Fibroblast of upper back skin (primary cell): ENCODE data around the gene NAT9.
A peak's percentile ranks its signal among the peaks of the same experiment; 100 is the strongest.

Source experiments
- DNase-seq: peaks from one replicate; pipeline ENCODE4 v3.0.0-alpha.2; 2013

NAT9 gene

DNA sequence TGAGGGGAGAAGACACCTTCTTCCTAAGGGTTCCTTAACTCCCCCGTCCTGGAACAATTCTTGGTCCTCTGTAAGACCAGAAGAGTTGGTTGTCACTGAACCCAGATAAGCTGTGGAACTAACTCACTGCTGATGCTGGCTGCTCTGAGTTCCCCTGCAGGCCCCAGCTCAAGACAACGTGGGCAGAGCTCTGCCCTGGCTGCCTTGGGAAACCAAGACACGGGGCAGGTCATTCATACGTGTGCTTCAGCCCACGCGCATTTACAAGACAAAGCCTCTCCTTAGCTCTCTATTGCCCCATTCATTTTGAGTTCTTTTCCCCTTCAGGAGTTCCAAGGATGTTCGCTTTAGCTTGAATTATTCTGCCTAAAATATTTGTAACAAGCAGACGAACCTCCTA, 3.4 kb upstream of the NAT9 start:
- DNase-seq: no peak

DNA sequence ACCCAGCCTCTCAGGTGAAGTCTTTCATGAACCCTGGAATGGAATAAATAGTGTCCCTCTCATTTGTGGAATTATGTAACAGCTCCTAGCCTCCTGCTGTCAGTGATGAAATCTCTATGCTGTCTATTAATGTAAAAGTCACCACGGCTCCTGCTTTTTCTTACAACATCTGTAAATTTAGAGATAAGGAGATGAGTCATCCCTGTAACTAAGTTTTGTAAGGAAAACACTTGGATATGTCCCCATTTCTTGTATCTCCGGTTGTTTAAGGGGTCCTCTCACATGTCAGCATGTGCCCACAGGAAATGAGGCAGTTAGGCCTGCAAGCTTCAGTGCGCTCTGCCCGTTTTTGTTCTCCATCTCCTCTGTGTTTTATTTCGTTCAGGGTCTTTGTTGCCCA, 2.8 kb upstream of the NAT9 start:
- no peak for DNase-seq

DNA sequence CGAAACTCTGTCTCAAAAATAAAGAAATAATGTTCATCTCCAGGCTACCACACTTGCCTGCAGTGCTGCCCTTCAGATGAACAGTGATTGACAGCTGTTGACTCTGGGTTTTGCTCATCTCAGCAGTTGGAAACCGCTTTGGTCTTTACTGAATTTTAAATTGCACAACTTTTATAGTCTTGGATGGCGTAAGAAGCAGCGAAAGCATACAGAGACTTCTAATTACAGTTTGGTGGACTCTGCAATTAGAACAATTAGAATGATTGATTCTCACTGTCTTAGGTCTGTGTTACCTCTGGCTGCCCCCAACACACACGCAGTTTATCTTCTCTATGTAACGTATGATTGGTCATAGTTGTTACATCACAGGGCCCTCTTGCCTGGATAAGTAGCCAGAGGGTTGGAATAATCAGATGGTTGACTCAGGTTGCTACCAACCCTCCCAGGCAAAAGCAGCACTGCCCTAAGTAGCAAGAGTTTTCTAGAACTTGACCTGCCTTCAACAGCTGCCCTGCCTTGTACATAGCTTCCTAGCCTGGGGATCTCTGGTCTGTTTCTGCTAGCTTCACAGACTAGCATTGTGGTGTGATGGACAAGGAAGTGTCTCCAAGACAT, 1.9 kb upstream of the NAT9 start:
- DNase-seq: no peak

DNA sequence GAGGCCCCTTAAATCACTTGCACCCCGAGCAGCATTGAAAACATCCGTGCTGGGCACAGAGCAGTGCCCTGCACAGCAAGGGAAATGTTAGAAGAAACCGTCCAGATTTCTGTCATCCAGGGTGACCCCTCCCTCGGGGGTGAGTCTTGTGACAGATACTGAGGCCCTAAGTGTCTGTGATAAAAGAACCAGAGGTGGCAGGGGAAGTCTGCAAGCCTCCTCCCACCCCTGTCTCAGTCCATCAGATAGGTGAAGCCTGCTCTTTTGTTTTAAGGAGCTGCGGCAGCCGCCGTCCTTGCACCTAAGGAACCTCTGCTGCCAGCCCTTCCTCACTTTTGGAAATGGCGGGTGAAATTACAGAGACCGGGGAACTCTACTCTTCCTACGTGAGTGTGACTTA, 845 bp upstream of the NAT9 start:
- DNase-seq: no peak

DNA sequence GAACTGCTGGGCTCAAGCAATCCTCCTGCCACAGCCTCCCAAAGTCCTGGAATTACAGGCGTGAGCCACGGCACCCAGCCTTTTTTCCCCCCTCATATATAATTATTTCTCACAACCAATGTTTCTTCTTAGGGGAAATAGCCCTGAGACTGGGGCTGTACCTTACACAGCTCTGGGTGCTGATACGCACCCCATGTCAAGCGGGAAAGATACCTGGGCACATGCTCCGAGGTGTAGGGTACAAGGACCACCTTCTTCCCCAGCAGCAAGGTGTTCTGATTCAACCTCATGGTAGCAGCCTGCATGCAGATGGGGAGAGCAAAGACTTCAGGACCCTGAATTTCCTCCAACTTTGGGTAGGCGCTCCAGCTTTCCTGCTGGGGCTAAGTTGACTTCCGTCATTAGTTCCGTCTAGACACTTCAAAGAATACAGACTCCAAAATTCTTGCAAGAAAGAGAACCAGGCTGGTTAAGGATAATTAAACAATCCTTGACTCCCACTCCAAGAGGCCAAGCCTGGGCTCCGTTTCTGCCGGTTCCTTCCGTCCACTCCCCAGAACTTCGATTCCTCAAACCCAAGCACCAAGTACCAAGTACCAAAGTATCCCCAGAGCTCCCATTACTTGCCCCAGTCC, 619 bp downstream of the NAT9 start:
- DNase-seq: no peak

DNA sequence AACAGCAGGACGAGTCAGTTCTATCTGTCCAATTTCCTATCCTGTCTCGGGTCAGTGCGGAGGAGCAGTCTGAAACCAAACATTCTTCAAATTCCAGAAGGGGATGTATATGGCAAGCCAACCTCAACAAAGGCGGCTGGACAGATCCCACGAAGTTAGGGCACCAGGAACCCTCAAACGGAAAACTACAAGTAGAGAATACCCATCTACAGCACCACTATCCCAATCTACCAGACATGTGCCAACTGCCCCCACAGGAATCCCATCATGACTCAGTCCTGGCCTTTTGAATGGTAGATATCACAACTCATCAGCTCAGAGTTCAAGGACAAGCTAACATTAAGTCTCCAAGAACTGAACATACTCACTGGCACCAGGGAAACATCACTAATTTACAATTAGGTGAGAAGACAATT, 2.3 kb downstream of the NAT9 start:
- DNase-seq: peak; percentile 55

DNA sequence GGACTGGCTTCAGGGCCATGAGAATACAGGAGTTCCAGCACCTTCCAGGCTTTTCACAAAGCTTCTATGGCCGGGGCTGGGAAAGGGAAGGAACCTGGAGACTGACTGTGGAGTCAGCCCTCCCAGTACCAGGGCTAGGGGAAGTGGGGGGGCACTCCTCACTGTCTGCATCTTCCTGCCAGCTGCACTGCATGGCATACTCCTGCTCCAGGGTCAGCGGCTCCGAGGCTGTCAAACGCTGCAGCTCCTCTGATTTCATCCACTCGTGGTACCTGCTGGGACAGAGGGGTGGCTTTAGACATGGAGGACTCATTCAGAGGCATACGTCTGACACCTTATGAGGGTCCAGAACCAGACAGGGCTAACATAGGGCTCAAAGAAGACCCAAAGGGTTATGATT, 2.7 kb downstream of the NAT9 start:
- no peak for DNase-seq

DNA sequence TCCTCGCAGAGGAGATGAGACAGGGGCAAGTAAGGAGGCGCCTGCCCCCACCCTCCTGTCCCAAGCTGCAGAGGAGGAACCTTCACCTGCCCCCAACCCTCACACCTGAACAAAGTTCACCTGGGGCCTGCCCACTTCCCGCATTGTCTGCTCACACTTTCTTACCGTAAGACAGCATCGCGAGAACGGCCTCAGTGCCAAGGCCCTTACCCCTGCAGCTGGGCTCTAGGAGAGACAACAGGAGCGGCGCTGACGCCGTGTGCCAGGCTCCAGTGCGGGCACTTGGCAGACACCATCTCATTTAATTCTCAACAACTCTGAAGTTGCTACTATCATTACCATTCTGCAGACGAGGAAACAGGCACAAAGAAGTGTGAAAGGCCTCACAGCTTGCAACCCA, 4.1 kb downstream of the NAT9 start:
- no peak for DNase-seq

DNA sequence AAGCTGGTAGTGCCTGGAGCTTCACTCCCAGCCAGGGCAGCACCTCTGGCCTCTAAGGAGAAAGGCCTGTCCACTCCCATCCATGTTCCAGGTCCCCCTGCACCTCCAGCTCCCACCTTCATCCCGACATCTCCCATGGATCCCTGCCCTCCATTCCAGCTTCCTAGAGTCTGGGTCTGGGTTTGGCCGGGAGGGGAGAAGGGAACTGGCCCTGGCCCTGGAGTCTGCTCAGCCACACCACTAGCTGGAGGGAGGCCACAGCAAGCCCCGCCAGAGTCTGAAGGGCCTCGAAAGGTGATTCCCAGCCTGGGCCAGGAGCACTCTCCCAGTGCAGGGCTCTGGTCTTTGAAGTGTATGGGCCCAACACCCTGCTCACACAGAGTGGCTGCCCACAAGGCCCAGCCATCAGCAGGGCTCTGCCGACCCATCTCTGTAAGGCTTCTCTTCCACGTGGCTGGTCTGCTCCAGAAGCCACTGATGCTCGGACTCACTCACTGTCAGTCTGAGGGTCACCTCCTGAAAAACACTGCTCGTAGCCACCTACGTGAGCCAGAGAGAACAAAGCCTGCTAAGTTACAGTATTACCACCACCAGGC, 4.7 kb downstream of the NAT9 start:
- no peak for DNase-seq

DNA sequence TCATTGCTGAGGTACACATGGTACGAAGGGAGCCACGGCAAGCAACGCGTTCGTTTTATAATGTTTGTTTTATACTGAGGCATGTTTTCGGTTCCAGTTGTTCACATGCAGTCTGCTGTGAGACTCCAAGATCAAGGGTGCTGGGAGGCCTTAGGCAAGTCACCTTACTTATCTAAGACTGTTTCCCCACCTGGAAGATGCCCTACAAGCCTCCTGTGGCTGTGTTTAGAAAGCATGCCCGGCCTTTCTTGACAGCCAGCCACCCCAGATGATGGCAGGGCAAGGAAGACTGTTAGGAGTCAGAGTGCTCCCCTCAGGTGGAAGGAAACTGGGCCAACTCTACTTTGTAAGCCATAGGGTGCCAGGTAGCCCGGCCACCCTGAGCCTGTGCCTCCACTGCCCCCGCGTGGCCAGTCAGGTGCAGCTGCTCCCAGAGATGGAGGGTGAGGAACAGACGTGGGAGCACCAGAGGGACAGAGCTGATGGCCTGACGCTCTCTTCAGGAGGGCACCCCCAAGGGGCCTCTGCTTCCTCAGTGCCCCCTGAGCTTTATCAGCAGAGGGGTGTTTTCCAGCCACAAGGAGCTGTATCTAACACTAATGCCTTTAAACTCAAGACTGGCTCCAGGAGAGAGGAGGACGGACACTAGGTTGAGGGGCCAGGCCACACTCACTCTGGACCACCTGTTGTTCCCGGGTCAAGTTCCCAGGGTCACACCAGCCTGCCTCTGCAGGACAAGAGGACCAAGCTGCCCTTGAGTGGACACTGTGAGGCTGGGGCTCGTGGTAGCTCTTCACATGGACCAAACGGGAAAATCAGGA, 5.4 kb downstream of the NAT9 start:
- DNase-seq: no peak

DNA sequence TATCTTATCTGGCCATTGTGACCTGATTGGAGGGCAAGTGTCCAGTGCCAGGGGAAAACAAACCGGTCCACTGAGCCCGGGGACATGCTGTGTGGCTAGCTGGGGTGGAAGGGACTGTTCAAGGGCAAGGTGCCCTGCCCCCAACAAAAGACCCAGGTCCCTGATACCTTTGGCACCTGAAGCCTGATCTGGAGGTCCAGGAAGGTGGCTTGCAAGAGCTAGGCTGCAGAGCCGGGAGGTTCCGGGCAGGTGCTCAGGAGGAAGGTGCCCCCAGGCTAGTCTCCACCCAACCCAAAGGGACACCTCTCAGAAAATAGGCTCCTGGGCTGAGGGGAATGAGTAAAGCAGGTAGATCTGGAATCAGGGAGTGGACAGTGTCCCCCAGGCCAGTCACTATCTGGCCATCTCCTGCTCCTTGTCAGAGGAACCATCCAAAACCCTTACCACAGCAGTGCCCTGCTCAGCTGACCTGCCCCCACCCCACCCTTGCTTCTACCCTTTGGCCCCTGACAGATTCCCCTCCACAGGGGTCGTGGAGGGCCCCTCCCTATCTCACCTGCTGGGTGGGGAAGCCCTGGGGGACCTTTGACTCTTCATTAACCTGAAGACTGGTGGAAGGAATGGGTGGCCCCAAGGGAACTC, 6.2 kb downstream of the NAT9 start:
- no peak for DNase-seq

DNA sequence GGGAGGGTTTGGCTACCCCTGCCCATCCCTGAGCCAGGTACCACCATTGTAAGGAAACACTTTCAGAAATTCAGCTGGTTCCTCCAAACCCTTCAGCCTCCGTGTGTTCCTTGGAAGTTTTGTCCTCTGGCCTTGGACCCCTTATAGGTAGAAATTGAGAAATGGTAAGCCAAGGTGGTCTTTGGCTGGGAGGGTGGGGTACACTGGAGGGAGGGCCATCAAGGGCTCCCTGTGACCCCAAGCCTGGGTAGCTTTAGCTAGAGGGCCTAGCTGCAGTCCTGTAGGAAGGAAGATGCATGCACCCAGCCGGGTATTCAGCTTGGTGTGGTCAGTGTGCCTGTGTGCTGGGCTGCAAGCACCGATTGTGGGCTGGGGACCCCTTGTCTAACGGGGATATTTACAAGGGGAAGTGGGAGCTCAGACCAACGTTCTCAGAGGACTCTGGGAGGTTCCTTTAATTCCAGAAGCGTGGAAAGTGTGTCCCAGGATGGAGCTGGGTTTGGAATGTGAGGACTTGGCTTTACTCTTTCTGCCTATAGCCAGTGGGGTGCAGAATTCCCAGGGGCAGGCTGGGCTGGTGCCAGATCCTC, 6.8 kb downstream of the NAT9 start:
- DNase-seq: no peak

DNA sequence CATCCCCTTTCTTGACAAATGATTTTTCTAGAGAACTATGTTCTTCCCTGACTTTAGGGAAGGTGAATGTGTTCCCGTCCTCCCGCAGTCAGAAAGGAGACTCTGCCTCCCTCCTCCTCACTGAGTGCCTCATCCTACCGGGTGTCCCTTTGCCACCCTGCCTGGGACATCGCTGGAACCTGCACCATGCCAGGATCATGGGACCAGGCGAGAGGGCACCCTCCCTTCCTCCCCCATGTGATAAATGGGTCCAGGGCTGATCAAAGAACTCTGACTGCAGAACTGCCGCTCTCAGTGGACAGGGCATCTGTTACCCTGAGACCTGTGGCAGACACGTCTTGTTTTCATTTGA, 7.4 kb downstream of the NAT9 start:
- no peak for DNase-seq

DNA sequence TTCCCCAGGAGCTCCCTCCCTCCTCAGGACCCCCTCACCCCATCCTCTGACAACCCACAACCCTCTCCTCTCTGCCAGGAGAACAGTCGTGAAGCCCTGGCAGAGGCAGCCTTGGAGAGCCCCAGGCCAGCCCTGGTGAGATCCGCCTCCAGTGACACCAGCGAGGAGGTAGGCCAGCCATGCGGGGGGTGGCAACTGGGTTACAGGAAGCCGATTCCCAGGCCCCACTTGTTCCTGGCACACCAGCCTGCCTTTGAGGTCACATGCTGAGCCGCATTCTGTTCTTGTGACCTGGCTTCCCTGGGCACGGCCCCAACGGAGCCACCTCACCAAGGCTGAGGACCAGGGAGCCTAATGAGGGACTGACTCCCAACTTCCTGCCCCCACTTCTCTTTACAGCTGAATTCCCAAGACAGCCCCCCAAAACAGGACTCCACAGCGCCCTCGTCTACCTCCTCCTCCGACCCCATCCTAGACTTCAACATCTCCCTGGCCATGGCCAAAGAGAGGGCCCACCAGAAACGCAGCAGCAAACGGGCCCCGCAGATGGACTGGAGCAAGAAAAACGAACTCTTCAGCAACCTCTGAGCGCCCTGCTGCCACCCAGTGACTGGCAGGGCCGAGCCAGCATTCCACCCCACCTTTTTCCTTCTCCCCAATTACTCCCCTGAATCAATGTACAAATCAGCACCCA, 7.9 kb downstream of the NAT9 start:
- DNase-seq: no peak

DNA sequence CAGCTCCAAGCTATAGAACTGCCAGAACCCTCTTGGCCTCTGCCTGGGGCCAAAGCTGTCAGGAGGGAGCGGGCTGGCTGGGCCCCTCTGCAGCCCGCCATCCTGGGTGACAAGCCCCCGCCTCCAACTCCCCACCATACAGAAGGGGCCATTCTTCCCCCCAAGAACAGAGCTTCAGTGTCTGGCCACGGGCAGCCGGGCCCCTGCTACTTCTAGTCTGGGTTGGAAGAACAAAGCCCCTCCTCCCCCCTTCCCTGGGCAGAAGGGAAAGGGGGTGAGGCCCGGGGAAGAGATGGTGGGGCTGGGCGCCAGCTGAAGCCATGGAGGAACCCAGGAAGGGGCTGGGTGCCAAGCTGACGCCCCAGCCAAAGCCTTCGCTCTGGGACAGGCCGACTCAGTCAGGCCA, 9.0 kb downstream of the NAT9 start:
- DNase-seq: no peak

DNA sequence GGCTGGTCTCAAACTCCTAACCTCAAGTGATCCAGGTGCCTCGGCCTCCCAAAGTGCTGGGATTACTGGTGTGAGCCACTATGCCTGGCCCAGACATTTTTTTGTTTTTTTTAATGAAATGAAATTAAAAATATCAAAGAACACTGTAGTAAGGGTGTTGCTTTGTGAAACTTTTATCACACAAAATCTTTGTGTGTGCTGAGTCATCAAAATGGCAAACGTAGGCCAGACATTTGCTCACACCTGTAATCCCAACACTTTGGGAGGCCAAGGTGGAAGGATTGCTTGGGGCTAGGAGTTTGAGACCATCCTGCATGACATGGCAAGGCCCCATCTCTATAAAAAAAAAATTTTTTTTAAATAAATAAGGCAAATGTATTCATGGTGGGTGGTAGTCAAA, 9.7 kb downstream of the NAT9 start:
- no peak for DNase-seq

DNA sequence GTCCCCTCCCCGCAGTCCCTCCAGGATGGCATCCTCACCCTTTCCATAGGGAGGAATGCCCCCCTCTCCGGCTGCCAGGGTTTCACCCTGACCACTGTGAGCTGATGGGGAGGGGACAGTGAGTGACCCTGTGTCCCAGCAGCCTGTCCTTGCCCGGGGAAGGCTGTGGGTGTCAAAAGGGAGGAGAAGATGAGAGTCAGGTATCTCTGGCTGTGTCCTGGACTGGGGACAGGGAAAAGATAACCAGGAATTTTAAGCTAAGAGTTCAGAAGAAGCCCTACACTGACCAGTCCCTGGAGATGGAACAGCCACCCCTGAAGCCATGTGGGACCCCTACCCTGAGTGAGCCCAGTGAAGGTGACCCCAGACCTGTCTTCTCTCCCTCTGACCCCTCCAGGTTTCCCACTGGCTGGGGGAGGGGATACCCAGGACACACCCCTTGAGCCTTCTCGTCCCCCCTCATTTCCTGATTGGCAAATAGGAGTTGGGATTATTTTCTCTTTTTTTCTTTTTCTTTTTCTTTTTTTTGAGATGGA, 11.3 kb downstream of the NAT9 start:
- DNase-seq: no peak

DNA sequence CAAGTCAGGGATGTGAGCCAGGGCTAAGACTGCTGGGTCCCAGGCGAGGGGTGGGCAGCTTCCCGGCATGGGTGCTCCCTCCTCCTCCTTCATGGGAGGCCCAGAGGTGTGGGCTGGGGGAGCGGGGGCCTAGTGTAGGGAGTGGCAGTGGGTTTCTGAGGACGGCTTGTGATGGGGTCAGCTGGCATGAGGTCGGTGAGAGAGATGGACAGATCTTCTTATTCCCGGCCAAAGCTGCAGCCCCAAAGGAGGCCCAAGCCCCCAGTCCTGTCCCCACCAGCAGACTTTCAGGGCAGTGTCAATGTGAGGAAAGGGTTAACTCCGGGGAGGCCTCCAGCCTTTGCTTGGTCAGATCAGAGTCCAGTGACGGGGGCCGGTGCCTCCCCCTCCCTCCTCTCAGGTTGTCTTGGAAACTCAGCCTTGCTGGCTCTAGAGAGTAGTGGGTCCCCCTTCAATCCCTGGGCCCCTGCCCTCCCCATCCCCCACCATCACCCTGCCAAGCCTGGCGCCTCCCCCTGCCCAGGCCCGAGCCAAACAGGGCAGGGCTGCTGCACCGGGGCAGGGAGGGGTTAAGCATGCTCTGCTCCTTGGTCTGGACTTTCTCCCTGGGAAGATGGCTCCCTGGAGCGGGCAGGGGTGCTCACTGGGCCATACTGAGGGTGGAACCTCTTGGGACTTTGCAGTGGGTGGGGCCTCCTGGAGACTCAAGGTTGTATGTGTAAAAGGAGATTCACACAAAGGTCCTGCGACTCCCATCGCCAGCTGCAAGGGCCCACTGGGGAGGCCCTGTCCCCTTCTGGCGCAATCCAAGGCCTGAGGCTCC, 12.4 kb downstream of the NAT9 start:
- no peak for DNase-seq

DNA sequence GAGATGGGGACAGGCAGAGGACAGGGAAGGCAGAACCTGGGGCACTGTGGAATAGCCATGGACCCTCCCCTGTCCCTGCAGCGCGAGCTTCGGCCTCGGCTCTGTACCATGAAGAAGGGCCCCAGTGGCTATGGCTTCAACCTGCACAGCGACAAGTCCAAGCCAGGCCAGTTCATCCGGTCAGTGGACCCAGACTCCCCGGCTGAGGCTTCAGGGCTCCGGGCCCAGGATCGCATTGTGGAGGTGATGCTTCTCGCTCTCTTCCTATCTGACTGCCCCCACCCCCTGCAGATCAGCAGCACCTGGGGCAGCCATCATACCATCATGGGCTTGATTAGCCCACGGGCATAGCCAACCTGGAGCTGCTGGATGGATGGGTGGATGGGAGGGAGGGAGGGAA, 14.2 kb downstream of the NAT9 start:
- no peak for DNase-seq

DNA sequence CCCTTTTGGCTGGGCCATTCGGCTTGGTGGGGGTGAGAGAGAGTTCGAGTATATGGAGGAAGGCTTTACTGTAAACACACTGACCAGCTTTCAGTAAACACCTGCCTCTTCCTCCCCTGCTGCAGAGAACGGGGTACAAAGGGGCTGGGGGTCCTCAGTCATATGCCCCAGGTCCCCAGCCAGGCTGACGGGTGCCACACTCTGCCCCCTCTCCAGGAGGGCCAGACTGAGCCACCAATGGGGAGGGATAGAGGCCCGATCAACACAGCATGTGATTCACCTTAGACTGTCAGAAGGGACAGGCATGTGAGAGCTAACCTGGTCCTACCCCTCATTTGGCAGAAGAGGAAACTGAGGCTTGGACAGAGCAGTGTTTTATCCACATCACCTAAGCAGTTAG, 14.7 kb downstream of the NAT9 start:
- no peak for DNase-seq

DNA sequence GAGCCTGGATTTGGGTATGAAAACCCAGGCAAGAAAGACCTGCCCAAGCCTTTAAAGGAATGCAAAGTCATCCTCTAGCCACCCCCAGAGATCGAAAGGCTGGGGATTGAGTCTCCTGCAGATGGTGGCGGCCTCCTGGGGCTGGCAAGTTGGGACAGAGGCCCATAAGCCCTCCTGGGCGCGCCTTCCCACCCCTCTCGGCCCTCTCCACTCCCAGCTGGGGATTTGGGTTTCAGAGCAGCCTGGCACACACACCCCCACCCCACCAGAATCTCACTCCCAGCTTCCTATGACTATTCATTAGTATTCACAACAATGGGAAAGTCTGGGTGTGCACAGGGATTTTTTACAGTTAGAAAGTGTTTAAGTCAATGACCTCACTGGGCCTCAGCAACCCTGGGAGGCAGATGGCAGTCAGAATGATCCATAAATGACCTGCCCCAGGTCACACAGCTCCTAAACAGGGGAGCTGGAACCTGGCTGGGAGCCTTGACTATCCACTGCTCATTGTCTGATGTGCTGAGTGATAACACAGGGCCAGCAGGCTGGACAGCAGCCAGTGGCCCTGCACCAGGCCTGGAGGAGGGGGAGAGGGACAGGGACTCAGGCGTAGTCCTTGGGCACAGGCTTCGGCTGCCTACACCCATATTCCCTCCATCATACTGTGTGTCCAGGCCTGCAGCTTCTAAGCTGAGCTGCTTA, 15.6 kb downstream of the NAT9 start:
- DNase-seq: no peak
